ENCODE measurements around the gene SURF2. TPM values are rescaled to one million over a fixed set of nuclear protein-coding genes. Genes with fewer than 3 reads are reported as not detected.

SURF2 gene
- total and polyA plus RNA-seq, 2 donors (not counting 3 experiments of a cell fraction or from before 2014, with no cell fraction given): 10.6 to 14.2 TPM

DNA sequence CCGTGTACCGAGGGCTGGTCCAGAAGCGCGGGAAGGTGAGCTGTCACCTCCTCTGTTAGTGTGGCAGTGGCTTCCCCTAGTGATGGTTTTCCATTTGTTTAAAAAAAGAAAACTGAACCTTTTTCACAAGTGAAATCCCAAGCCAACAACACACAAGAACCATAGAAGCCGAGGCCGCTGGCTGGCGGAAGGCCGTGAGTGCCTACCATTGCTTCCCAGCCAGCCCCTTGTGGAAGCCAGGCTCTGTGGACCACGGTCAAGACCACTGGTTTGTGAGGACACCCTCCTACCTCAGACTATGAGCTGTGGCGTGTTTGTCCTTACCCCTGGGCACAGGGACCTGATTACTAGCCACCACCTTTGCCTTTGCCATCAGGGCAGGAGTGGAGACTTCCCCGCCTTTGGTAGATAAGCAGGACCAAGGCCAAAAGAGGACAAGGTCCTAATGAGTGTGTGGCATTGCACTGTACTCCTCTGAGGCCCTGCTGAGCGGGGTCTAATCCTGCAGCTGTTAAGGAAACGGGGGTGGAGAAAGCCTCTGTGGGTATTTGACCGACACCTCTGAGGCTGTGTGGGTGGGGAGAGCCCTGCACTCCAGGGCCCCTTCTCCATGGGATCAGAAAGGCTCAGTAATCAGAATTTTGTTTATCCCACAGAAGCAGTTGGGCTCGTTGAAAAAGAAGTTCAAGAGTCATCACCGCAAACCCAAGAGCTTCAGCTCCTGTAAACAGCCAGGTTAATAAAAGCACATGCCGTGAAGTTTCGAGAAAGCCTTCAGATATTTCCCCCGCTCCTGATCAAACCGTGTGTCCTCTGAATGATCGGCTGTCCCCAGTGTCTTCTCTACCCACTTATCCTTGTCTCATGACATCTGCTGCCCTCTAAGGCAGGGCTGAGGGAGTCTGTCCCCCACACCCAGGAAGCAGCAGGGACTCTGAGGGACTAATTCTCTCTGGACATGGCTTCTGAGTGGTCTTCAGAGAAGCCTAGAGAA lies 4.3 kb downstream of the SURF2 start:
- H3K4me3 ChIP-seq (replicated peaks in 1 of 3; ENCODE audit: insufficient read depth in 1 of 3, low read depth in 1 of 3, low read length in 3 of 3): no peak overlapping the region
- H3K9me3 ChIP-seq (replicated peaks; ENCODE audit: control insufficient read depth, insufficient read depth, low read length): no peaks in the 10 kb centered on the region
- H3K4me2 ChIP-seq (ENCODE audit: insufficient read depth, low read length): no peak overlapping the region
- H3K79me2 ChIP-seq (ENCODE audit: control insufficient read depth, insufficient read depth, low read length): peaks cover 9% of the 10 kb centered on the region
- no peaks in the 10 kb centered on the region for H3K9me1 ChIP-seq (replicated peaks; ENCODE audit: control insufficient read depth, extremely low read depth, insufficient read depth, low read length)
- peaks cover 26 to 46% of the 10 kb centered on the region in 2 experiments for H3K36me3 ChIP-seq (ENCODE audit: control insufficient read depth in 2 of 2, extremely low read depth in 1 of 2, insufficient read depth in 2 of 2, low read length in 2 of 2)
- H3K27me3 ChIP-seq (ENCODE audit: control insufficient read depth in 2 of 2, insufficient read depth in 2 of 2, low read length in 2 of 2): no peaks in the 10 kb centered on the region
- no peak overlapping the region for H3K9ac ChIP-seq (replicated peaks; ENCODE audit: extremely low read depth, insufficient read depth, low read length)
- H2AFZ ChIP-seq (ENCODE audit: low read depth, low read length): no peak overlapping the region
- BruUV-seq (replicated peaks): no TSS peak
- intact Hi-C loops (cut with micrococcal nuclease) (no loop called here), dilution Hi-C loops (cut with MboI; ENCODE audit: extremely low pct_ligation_motif_present, low sequenced_read_pairs) (no loop called here)
- H3K4me1 ChIP-seq (ENCODE audit: control insufficient read depth, extremely low read depth, insufficient read depth, low read length): peaks cover 6% of the 10 kb centered on the region
- no peak for DNase-seq (ENCODE audit: low read depth, low spot score)
- CTCF ChIA-PET: interaction anchor here (0.8 to 1.4 kb wide), 2 partner anchors 14 to 125 kb away, joined by 3 to 6 read pairs; no protein-coding TSS in a partner anchor
- no peak for FAIRE-seq
- TF ChIP-seq, protein P1, sequence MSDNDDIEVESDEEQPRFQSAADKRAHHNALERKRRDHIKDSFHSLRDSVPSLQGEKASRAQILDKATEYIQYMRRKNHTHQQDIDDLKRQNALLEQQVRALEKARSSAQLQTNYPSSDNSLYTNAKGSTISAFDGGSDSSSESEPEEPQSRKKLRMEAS (IDR thresholded peaks at IDR 0.05; ENCODE audit: insufficient read depth, insufficient read length): no peak
- TF ChIP-seq GATA2 (IDR thresholded peaks at IDR 0.05; ENCODE audit: insufficient read depth, insufficient read length, low read depth, low read length) (no peak), MYC (IDR thresholded peaks at IDR 0.05; ENCODE audit: low read depth, low read length) (no peak), POLR2A (IDR thresholded peaks at IDR 0.05; ENCODE audit: low read depth, low read length) (no peak), POLR2AphosphoS5 (IDR thresholded peaks at IDR 0.05; ENCODE audit: insufficient read depth, low read depth, low read length) (no peak), EZH2 (IDR thresholded peaks at IDR 0.05; ENCODE audit: borderline replicate concordance, low read depth, low read length, severe bottlenecking) (no peak), JUN (IDR thresholded peaks at IDR 0.05; ENCODE audit: borderline replicate concordance, insufficient read depth, insufficient read length, low read depth) (no peak), FOS (IDR thresholded peaks at IDR 0.05; ENCODE audit: borderline replicate concordance, insufficient read depth, low read length) (no peak)
- TF ChIP-seq, protein P2, sequence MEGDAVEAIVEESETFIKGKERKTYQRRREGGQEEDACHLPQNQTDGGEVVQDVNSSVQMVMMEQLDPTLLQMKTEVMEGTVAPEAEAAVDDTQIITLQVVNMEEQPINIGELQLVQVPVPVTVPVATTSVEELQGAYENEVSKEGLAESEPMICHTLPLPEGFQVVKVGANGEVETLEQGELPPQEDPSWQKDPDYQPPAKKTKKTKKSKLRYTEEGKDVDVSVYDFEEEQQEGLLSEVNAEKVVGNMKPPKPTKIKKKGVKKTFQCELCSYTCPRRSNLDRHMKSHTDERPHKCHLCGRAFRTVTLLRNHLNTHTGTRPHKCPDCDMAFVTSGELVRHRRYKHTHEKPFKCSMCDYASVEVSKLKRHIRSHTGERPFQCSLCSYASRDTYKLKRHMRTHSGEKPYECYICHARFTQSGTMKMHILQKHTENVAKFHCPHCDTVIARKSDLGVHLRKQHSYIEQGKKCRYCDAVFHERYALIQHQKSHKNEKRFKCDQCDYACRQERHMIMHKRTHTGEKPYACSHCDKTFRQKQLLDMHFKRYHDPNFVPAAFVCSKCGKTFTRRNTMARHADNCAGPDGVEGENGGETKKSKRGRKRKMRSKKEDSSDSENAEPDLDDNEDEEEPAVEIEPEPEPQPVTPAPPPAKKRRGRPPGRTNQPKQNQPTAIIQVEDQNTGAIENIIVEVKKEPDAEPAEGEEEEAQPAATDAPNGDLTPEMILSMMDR (IDR thresholded peaks at IDR 0.05; ENCODE audit: extremely low read depth in 1 of 2, insufficient read depth in 1 of 2, low read depth in 1 of 2, low read length in 2 of 2): no peak
- no peak overlapping the region for H3K27ac ChIP-seq (ENCODE audit: insufficient read depth, low read depth, low read length)
- POLR2A ChIA-PET: no interaction called here
- no peaks in the 10 kb centered on the region for H4K20me1 ChIP-seq (replicated peaks; ENCODE audit: control insufficient read depth, extremely low read depth, insufficient read depth, low read length)
